Measurements from ENCODE around the gene TP53TG5.

Gene TP53TG5

DNA sequence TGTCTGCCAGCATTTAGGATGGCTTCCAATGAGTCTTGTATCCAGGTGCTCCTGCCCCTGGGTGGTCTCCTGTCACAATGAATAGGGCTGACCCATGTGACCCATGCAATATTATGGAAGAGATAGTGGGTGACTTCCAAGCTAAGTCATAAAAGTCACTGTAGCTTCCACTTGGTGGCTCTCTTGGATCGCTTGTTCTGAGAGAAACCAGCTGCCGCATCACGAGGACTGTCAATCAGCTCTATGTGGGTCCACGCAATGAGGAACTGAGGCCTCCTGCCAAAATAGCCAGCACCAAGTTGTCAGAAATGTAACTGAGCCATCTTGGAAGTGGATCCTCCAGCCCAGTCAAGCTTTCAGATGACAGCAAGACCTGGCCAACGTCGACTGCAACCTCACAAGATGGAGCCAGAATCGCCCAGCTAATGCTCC lies 55.2 kb downstream of the TP53TG5 start:
- peak; percentile 51 for DNase-seq
